Middle frontal gyrus (tissue), 1 donor: ENCODE measurements around the gene MADD.

Experiments
- DNase-seq: peaks from one replicate; pipeline ENCODE4 v3.0.0-alpha.2; 2015; ENCODE audit warnings: low spot score; ENCODE audit errors: extremely low spot score

The MADD gene

DNA sequence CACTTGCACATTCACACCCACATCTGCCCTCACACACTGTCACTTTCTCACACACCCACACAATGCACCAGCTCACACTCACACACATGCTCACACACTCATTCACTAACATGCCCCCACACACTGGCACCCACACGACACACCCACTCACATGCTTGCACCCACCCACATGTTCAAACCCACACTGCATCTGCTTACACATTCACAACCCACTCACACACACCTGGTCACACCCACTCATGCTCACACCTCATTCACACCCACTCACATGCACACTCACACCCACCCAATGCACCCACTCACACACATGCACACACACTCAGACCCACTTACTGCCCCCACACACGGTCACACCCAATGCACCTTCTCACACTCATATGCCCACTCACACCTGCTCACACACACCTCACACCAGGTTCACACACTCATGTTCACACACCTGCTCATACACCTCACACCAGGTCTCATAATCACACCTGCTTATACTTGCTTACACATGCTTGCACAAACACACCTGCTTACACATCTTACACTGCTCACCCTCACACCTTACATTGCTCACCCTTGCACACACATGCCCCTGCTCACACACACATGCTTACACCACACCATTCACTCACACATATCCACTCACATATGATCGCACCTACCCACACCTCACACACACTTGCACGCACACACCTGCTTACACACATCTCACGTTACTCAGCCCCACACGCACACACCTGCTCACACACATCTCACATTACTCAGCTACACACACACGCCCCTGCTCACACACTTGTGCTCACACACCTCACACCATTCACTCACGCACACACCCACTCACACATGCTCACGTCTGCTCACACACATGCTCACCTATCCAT, 86.4 kb downstream of the MADD start:
- DNase-seq = no peak

GRCh38 chr11:47356998-47357329, 87.0 kb downstream of the MADD start:
- no peak for DNase-seq

DNA sequence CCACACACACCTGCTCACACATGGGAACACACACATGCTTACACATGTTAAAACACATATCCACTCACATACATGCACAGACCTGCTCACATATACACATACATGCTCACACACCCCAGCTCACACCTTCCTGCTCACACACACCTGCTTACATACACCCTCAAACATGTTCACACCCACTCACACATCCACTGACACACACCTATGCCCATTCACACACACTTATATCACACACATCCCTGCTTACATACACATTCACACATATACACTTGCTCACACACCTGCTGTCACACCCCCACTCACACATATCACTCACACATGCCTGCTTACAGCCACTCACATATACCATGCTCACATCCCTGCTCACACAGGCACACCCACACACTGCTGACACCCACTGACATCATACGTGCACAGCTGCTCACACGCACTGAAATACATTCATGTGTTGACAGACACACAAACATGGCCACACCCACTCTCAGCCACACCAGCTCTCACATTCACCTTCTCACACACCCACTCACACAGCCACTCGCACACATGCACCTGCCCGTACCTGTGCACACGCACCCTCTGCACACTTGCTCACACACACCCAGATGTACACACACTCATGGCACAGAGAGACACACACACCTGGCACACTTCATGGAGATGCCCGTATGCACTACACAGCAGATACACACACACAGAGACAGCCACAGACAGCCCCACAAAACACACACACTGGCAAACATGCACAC, 88.2 kb downstream of the MADD start:
- DNase-seq = no peak

DNA sequence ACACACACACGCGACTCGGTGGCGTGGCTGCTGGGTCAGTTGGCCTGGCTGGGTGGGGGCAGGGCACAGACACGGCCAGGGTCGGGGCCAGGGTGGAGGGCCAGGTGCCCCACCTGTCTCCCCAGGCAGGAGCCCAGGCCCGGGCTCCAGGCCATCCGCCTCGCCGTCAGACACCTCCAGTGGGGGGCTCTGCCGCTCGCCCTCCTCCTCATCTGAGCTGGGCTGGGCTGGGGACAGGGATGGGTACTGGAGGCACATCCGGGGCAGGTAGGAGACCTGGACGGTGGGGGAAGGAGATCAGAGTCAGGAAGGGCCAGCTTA, 88.8 kb downstream of the MADD start:
- DNase-seq = no peak

DNA sequence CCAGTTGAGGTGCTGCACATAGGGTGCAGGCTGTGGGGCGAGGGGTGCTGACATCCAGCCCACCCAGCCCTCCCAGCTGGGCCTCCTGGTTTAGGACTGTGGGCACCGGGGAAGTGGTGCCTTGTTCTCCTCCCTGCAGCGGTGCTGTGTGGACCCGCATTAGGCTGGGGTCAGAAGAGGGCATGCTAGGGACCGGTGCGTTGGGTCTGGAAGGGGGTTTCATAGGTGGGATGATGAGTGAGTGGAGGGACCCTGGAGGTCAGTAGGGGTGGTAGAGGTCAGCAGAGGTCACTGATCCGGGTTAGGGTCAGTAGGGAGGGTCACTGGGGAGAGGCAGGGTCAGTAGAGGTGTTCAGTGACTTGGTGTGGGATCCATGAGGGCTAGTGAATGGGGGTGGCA, 89.2 kb downstream of the MADD start:
- no peak for DNase-seq

DNA sequence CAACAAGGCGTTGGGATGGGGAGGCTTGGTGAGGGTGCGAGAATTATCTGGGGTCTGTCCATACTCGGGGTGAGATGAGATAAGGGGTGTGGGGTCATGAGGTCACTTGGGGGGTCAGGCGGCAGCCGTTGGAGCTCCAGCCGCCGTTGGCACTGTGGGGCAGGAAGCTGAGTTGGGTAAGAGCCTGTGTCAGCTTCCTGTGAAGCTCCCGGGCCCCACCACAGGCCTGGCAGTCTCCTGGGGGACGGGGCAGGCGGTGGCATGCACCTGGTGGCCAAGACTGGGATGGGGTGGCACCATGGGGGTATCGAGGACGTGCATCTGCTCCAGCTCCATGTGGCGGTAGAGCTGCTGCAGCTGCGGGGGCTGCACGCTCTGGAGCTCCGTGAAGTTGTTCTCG, 89.7 kb downstream of the MADD start:
- DNase-seq = no peak

DNA sequence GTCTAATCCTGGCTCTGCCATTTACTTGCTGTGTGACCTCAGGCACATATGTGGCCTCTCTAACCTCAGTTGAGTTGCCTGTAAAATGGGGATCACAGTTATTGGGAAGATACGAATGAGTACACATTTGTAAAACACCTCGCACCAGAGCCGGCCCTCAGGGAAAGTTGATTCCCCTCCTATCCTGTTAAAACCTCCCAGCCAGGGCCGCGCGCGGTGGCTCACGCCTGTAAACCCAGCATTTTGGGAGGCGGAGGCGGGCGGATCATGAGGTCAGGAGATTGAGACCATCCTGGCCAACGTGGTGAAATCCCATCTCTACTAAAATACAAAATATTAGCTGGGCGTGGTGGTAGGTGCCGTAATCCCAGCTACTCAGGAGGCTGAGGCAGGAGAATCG, 90.4 kb downstream of the MADD start:
- DNase-seq = no peak

DNA sequence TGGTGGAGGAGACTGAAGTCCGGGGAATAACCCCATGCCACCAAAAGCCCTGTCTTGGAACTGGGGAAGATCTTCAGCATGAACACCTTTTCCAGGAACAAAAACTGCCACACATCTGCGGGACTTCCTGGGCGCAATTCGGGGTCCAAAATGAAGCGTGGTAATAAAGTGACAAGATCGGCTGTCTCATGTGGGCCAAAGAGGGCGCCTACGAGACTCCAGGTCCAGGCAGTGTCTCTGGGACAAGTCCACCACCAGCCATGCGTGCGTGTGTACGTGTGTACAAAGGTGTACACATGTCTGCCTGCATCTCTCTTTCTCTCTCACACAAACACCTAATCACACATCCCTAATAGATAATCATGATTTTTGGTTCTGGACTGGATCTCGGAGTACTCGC, 91.5 kb downstream of the MADD start:
- no peak for DNase-seq

- no peak for DNase-seq
Observed at GRCh38 chr11:47366020-47366490, 96.1 kb downstream of the MADD start.

DNA sequence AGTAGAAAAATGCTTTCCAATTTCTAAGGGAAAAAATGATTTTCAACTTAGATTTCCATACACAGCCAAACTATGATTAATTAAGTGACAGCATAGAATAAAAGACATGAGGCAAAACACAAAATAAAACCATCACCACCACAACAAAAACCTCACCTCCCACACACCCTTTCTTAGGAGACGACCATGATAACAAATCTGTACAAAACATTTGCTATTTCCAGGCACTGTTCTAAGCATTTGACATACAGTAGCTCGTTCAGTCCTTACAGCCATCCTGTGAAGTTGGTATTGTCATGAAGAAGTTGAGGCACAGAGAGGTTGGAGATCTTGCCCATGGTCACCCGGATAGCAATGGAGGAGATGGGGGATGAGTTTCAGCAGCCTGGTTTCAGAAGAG, 99.7 kb downstream of the MADD start:
- DNase-seq = no peak

GRCh38 chr11:47372422-47372821, 102.5 kb downstream of the MADD start:
- no peak for DNase-seq

DNA sequence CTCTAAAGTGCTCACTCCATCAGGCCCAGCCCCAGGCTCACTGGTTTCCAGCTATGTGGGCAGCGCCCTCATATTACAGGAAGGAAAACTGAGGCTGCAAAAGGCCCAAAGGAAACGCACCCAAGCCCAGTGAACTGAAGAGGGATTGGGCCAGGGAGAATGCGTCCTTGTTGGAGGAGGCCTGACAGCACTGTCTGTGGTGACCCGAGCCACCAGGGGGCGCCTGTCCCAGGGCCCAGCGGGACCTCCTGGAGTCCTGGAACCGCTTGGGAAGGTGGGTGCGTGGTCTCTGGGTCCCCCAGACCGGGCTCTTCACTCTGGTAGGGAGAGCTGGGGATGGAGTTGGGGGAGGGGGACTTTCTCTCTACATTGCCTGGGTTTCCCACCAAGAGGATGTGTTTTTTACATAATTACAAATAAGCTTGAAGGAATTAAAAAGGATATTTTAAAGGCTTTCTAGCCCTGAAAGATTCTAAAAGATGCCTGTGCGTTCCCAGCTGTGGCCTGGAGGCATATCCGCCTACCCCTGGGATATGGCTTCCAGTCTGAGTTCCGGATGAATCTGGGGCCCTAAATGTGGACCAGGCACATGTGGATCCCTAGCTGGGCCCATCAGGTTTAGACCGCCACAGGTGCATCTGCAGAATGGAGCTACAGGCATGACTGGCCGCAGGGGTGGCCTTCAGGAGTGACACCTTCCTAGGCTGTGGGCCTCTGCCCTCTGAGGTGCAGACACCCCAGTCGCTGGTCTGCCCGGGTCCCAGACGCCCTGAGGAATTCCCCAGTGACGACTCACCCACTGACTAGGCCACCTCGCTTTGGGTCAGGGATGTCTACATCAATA, 104.2 kb downstream of the MADD start:
- peak; percentile 37 for DNase-seq

DNA sequence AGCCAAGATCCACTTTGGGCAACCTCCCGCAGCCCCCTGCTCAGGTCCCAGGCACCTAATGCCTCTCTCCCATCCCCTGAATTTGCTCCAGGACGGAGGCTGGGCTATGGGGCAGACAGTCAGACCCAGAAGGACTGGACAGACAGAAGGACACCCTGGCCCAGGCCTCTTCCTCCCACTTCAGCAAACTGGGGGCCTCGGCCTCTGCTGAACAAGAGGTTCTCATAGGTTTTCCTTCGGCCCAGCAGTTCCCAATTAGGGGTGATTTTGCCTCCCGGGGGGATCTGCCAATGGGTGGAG, 104.7 kb downstream of the MADD start:
- DNase-seq = no peak

GRCh38 chr11:47375020-47375419, 105.1 kb downstream of the MADD start:
- DNase-seq = no peak

- DNase-seq = no peak
Observed at GRCh38 chr11:47375546-47376085, 105.7 kb downstream of the MADD start.

GRCh38 chr11:47376107-47376524, 106.2 kb downstream of the MADD start:
- no peak for DNase-seq

DNA sequence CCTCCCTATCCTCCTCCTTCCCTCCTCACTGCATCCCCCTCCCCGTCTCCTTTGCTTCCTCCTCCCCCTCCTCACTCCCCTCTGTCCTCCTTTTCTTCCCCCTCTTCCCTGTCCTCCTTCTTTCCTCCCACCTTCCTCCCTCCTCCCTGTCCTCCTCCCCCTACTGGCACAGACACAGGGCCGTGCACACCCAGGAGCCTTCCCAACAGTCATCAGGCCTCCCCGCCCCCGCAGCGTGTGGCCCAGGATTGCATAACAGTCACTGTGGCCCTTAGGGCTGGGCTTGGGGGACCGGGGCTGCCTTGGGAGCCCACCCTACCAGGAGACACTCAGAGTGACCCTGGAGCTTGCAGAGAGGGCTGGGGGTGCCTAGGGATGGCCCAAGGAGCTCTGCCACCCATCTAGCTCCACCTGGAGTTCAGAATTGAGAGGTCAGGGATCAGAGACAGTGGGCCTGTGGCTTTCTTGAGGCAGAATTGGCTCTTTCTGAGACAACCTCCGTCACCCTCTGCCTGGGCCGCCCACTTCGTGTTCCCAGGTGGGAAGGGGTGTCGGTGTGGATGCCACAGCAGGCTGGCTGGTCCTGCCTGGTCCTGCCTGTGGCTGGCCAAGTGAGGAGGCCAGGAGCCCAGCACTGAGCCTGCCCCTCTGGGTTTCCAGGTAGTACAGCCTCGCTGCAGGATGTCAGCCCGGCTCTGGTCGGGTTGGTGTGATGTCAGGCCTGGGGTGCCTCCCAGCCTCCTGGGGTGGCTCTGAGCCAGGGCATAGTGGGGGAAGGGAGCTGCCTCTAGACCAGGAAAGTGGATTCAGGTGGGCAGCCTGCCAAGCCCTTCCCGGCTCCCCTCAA, 106.8 kb downstream of the MADD start:
- no peak for DNase-seq

GRCh38 chr11:47377571-47378009, 107.7 kb downstream of the MADD start:
- no peak for DNase-seq

DNA sequence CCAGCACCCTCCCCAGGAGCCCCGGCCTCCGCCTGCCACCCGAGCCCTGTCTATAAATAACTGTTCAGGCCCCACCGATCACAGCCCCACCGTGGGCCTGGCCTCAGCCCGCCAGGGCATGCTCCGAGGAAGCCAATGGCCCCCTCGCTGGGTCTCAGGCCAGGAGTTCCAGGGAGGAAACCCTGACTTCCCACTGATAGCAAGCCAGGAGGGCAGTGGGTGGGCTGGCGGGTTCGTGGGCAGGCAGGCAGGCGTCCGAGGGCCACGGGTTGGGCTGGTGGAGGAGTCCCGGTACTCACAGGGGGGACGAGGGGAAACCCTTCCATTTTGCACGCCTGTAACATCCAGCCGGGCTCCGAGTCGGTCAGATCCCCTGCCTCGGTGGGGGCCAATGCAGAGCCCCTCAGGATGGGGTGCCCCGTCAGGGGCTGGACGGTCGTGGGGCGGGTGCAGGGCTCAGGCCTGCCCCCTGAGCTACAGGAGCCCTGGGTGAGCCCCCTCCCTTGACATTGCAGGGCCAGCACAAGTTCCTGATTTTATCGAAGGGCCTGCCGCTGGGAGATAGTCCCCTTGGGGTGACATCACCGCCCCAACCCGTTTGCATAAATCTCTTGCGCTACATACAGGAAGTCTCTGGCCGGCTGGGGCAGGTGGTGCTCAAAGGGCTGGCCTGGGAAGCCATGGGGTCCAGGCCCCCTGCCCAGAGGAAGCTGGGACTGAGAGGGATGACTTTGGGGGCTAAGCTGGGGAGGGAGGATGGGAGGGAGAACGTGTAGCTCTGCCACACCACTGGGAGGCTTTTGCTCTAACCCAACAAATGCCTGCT, 108.3 kb downstream of the MADD start, which contains the start of gene SPI1:
Gene SPI1 (minus strand): TSS at position 538 of the 826 bp plus-strand sequence. CDS start 194 bp downstream, at position 344.
- no peak for DNase-seq

GRCh38 chr11:47378836-47379170, 108.9 kb downstream of the MADD start:
- no peak for DNase-seq
